Tibial nerve (tissue), 4 donors: ENCODE measurements around the gene GRIK4. TPM values are rescaled to one million over a fixed set of nuclear protein-coding genes. Genes with fewer than 3 reads are reported as not detected.

Experiments used
- DNase-seq, 2 donors: peaks; one replicate each; pipeline ENCODE4 v3.0.0-alpha.2; 2019; ENCODE audit warnings: low spot score in 2 of 2
- H3K27ac ChIP-seq, 4 donors: fragments of 200-600 bp; sonication (generic) in 3 of 4; one replicate each; pipeline ENCODE4 v1.5.1; 2017 to 2019; ENCODE audit warnings: mild to moderate bottlenecking in 1 of 4
- H3K27me3 ChIP-seq, 2 donors: fragments of 200-600 bp; sonication (generic) in 1 of 2; one replicate each; pipeline versions ENCODE4 v1.5.1 to v1.6.0; 2017 to 2019
- H3K36me3 ChIP-seq, 3 donors: fragments of 200-600 bp; sonication (generic); one replicate each; pipeline ENCODE4 v1.5.1; 2018 to 2019
- H3K4me1 ChIP-seq, 4 donors: fragments of 200-600 bp; sonication (generic) in 3 of 4; one replicate each; pipeline ENCODE4 v1.5.1; 2017 to 2019
- H3K4me3 ChIP-seq, 4 donors: fragments of 200-600 bp; sonication (generic) in 3 of 4; one replicate each; pipeline ENCODE4 v1.5.1; 2017 to 2019; ENCODE audit warnings: mild to moderate bottlenecking in 1 of 4, moderate library complexity in 1 of 4
- H3K9me3 ChIP-seq, 4 donors: fragments of 200-600 bp; sonication (generic) in 3 of 4; one replicate each; pipeline ENCODE4 v1.5.1; 2017 to 2019
- EP300 ChIP-seq, 2 donors: sonication (generic); formaldehyde crosslinking; IDR thresholded peaks; one replicate each; pipeline ENCODE4 v1.6.1; 2017; ENCODE audit warnings: antibody characterized with exemption in 2 of 2, mild to moderate bottlenecking in 1 of 2
- POLR2A ChIP-seq, 2 donors: fragments of 450-650 bp; IDR thresholded peaks; one replicate each; pipeline ENCODE4 v1.6.1; 2017; ENCODE audit warnings: antibody characterized with exemption in 2 of 2, mild to moderate bottlenecking in 2 of 2, moderate library complexity in 2 of 2
- WGBS, 2 donors: methylation state at CpG; one replicate each; pipeline ENCODE4 v1.1.5; 2018; 5-methylcytosine and 5-hydroxymethylcytosine counted together
- total RNA-seq, 4 donors: library from RNA; depleted of rRNA; stranded (reverse); fragments of >200 nt; gene quantifications; one replicate each; pipeline ENCODE4 v1.1.0, GENCODE V29; 2016
- TF ChIP-seq, protein P1 (sequence below), 5 experiments: fragments of 200-600 bp in 3 of 5; fragments of 450-650 bp in 2 of 5; sonication (generic) in 3 of 5; IDR thresholded peaks; one replicate each; pipeline ENCODE4 v1.5.1; 2016 to 2019; ENCODE audit warnings: antibody characterized with exemption in 5 of 5, mild to moderate bottlenecking in 3 of 5, moderate library complexity in 2 of 5

The GRIK4 gene
- total RNA-seq, 4 donors from 2014 or later, result 0.22 to 0.98 TPM; not detected in 2

DNA sequence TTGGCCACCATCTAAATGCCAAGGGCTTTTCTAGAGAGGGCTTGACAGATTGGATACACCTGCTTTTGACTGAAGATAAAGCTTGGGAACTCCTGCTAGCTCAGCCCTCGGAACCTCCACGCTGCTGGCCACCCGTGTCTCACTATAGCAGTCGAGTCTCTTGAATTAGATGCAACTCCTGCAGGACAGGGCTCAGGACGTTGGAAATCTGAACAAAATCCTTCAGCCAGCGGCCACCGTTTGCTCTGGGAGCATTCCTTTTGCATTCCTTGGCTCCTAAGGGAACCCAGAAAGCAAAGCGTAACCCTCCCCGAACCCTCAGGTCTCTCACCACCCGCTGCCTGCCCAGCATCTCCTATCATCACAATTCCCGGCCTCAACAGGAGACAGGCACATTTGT is 77.8 kb downstream of the GRIK4 start:
- Histone ChIP-seq H3K4me3 (no peak overlapping the region), H3K9me3 (no peaks in the 10 kb centered on the region), H3K36me3 (no peaks in the 10 kb centered on the region), H3K27me3 (no peaks in the 10 kb centered on the region), H3K27ac (no peak overlapping the region), H3K4me1 (no peaks in the 10 kb centered on the region)
- TF ChIP-seq EP300 (IDR thresholded peaks at IDR 0.05), result no peak
- TF ChIP-seq POLR2A (IDR thresholded peaks at IDR 0.05), result no peak
- TF ChIP-seq, protein P1, sequence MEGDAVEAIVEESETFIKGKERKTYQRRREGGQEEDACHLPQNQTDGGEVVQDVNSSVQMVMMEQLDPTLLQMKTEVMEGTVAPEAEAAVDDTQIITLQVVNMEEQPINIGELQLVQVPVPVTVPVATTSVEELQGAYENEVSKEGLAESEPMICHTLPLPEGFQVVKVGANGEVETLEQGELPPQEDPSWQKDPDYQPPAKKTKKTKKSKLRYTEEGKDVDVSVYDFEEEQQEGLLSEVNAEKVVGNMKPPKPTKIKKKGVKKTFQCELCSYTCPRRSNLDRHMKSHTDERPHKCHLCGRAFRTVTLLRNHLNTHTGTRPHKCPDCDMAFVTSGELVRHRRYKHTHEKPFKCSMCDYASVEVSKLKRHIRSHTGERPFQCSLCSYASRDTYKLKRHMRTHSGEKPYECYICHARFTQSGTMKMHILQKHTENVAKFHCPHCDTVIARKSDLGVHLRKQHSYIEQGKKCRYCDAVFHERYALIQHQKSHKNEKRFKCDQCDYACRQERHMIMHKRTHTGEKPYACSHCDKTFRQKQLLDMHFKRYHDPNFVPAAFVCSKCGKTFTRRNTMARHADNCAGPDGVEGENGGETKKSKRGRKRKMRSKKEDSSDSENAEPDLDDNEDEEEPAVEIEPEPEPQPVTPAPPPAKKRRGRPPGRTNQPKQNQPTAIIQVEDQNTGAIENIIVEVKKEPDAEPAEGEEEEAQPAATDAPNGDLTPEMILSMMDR (IDR thresholded peaks at IDR 0.05), result no peak
- no peak for DNase-seq
- 85 to 90% methylated on average over 11 of the region's 11 CpGs for WGBS, 2 donors

DNA sequence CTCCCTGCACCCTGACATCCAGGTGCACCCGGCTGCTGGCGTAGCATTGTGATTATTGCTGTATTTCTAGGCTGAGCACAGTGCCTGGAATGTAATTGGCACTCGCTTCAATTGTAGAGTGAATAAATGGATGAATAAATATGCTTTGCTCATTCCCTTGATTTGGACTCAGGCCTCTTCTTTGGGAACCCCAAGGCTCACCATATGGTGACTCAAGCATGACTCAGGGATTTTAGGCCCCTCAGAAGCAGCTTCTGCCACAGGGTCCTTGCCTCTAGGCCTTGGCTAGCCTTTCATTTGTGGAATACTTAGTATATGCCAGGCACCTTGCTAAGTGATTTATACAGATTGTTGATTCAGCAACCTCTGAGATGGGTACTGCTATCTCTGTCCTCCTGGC is 78.9 kb downstream of the GRIK4 start:
- no peaks in the 10 kb centered on the region for H3K27me3 ChIP-seq
- H3K27ac ChIP-seq, result no peak overlapping the region
- no peaks in the 10 kb centered on the region for H3K36me3 ChIP-seq
- no peaks in the 10 kb centered on the region for H3K4me1 ChIP-seq
- no peak overlapping the region for H3K4me3 ChIP-seq
- 88 to 96% methylated on average over 3 of the region's 3 CpGs for WGBS, 2 donors
- no peak for TF ChIP-seq EP300 (IDR thresholded peaks at IDR 0.05)
- TF ChIP-seq, protein P1 (IDR thresholded peaks at IDR 0.05), result no peak
- no peaks in the 10 kb centered on the region for H3K9me3 ChIP-seq
- no peak for DNase-seq

DNA sequence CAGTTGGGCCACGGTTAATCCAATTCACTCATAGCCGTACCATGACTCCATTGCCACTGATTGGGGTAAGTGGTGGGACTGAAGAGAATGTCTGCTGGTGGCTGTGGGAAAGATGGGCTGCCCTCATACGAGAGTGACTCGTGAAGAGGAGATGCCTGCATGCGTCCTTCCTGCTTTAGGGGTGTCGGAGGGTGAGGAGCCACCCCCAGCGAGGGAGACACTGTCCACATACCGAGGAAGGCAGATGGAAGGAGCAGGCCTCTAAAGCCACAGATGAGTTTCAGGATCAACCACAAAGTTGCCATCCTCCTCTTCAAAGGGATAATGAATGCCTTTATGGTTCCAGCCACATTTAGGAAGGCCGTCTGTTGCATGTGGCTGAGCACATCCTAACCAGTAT is 83.2 kb downstream of the GRIK4 start:
- Histone ChIP-seq H3K9me3 (no peaks in the 10 kb centered on the region), H3K27me3 (no peaks in the 10 kb centered on the region), H3K4me3 (no peak overlapping the region), H3K36me3 (no peaks in the 10 kb centered on the region), H3K27ac (no peak overlapping the region), H3K4me1 (no peaks in the 10 kb centered on the region)
- no peak for DNase-seq
- WGBS, 2 donors, result 85 to 92% methylated on average over 9 of the region's 9 CpGs
- TF ChIP-seq POLR2A (IDR thresholded peaks at IDR 0.05) (no peak), EP300 (IDR thresholded peaks at IDR 0.05) (no peak)
- TF ChIP-seq, protein P1 (IDR thresholded peaks at IDR 0.05), result no peak

DNA sequence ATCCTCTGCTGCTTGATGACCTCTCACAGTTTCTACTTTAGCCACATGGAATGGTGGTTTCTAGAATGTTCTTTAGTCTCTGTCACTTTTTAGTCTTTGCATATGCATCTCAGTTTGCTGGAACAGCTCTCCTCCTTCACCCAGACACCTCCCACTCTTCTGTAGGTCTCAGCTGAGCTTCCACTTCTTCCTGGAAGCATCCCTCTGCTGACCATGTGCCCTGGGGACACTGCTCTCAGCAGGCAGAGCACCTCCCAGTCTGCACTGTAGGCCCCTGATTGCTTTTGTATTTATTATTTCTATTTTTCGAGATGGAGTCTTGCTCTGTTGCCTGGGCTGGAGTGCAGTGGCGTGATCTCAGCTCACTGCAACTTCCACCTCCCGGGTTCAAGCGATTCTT is 84.0 kb downstream of the GRIK4 start:
- Histone ChIP-seq H3K36me3 (no peaks in the 10 kb centered on the region), H3K27ac (no peak overlapping the region), H3K9me3 (no peaks in the 10 kb centered on the region), H3K4me1 (no peaks in the 10 kb centered on the region), H3K27me3 (no peaks in the 10 kb centered on the region), H3K4me3 (no peak overlapping the region)
- WGBS, 2 donors, result 87 to 89% methylated on average over 4 of the region's 4 CpGs
- no peak for DNase-seq
- no peak for TF ChIP-seq EP300 (IDR thresholded peaks at IDR 0.05)
- TF ChIP-seq, protein P1 (IDR thresholded peaks at IDR 0.05), result no peak
- TF ChIP-seq POLR2A (IDR thresholded peaks at IDR 0.05), result no peak

DNA sequence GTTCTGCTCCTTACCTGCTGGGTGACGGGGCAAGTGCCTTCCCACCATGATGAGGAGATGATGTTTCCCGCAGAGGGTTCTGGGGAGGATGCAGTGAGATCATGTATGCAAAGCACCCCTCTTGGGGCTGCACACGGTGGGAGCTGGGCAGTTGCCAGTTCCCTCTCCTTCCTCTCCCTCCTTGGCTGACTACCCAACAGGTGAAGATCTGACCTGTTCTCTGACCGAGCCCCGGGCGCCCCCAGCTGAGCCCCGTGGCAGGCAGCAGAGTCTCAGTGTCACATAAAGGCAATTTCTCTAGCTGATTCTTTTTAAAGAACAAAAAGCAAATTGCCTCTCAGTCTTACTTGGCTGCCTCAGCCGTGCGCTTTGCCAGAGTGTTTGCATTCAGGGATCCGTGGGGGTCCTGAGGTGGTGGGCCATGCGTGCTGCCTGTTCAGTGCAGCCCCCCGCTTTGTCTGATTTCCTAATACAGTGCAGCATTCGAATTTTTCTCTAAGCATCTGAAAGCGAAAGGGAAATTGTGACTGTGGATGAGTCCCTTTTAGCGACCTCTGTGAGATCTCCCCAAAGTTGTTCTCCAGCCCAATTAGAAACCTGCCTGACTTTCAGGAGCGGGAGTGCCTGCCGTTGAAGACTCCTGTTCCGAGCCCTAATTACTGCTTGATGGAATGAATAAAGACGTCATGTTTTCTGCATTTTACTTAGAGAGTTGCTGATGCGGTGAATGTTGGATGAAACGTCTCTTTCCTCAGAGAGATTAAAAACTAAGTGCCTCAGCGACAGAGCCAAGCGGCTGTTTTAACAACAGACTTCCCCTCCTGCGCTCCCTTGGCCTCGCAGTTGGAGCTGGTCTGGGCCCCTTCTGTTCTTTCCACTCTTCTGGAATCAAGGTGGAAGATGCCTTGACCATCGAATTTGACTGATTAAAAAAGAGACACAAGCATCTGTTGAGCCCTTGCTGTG is 86.0 kb downstream of the GRIK4 start:
- DNase-seq, result no peak
- no peaks in the 10 kb centered on the region for H3K9me3 ChIP-seq
- H3K27me3 ChIP-seq, result no peaks in the 10 kb centered on the region
- no peak overlapping the region for H3K27ac ChIP-seq
- H3K4me3 ChIP-seq, result no peak overlapping the region
- TF ChIP-seq EP300 (IDR thresholded peaks at IDR 0.05), result no peak
- TF ChIP-seq POLR2A (IDR thresholded peaks at IDR 0.05), result no peak
- TF ChIP-seq, protein P1 (IDR thresholded peaks at IDR 0.05), result no peak
- H3K36me3 ChIP-seq, result no peaks in the 10 kb centered on the region
- 52% methylated on average over 26 of the region's 26 CpGs for WGBS, 2 donors
- H3K4me1 ChIP-seq, result peaks cover 0 to 4% (median 0%) of the 10 kb centered on the region in 4 donors
